ENCODE data around the gene FGFR2.

GRCh38 chr10:121503587-121504051 lies 94.6 kb downstream of the FGFR2 start:
- TF ChIP-seq, protein P1, sequence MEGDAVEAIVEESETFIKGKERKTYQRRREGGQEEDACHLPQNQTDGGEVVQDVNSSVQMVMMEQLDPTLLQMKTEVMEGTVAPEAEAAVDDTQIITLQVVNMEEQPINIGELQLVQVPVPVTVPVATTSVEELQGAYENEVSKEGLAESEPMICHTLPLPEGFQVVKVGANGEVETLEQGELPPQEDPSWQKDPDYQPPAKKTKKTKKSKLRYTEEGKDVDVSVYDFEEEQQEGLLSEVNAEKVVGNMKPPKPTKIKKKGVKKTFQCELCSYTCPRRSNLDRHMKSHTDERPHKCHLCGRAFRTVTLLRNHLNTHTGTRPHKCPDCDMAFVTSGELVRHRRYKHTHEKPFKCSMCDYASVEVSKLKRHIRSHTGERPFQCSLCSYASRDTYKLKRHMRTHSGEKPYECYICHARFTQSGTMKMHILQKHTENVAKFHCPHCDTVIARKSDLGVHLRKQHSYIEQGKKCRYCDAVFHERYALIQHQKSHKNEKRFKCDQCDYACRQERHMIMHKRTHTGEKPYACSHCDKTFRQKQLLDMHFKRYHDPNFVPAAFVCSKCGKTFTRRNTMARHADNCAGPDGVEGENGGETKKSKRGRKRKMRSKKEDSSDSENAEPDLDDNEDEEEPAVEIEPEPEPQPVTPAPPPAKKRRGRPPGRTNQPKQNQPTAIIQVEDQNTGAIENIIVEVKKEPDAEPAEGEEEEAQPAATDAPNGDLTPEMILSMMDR (IDR thresholded peaks at IDR 0.05 in 4 of 5, conservative IDR thresholded peaks at IDR 0.05 in 1 of 5) = no peak
- no peak for TF ChIP-seq POLR2A (IDR thresholded peaks at IDR 0.05)

Data from gastrocnemius medialis (tissue), 4 donors.